ENCODE results near the gene MPDZ.
"Not testable (repeated sequence)": the region's sequence is repeated elsewhere in the genome, so short reads cannot be mapped to it uniquely, and the experiment has no call there.

MPDZ gene

GRCh38 chr9:13263511-13263910 lies 16.0 kb downstream of the MPDZ start:
- no peak for DNase-seq

DNA sequence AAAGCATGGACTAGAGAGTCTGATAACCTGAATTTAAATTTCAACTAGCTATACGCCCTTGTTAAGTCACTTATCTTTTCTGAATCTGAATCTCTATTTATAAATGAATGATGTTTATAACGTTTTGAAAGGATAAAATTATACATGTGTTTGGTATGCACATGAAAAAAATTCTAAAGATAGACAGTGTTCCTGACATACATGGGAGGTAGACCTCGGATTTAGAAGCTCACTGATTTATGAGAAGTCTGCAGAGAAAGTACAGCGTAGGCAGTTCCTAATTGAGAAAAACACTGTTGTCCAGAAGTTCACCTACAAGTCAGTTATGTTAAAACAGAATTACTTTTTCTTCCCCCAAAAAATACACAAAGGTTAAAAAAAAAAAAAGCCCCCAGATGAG lies 26.6 kb downstream of the MPDZ start:
- DNase-seq: no peak

DNA sequence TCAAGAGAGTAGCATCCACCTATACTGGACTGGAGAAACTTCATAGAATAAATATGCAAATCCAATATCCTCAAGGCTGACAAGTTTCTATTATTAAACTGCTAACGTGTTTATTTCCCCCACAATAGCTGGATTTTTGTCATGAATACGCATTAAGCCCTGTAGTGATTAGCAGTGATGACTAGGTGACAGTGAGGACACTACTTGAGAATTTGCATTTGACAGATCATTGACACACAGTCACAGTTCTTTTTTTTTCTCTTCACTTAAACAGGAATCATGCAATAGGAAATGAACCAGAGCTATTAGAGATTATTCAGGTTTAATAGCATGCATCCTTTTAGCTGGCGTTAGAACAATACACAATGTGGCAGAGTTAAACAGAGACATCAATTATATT lies 35.3 kb downstream of the MPDZ start:
- DNase-seq: no peak

- DNase-seq: no peak
These were observed 38.2 kb downstream of the MPDZ start for GRCh38 chr9:13241283-13241682.

- DNase-seq: no peak
These were observed 39.8 kb downstream of the MPDZ start for GRCh38 chr9:13239660-13240059.

DNA sequence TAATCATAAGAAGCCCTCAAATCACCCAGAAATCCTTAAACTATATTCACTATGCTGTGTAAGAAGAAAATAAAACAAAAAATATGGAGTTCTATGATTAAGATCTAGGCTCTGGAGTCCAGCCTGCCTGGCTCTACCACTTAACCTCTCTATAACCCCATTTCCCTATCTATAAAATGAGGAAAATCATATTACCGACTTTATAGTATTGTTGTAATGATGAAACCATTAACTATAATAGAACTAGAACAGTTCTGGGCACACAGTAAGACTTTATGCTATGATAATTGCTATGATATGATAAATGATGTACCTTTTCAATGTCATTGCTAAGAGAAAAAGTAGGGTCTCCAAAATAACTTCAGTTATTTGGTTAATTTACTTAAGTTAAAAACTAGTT lies 40.3 kb downstream of the MPDZ start:
- no peak for DNase-seq

DNA sequence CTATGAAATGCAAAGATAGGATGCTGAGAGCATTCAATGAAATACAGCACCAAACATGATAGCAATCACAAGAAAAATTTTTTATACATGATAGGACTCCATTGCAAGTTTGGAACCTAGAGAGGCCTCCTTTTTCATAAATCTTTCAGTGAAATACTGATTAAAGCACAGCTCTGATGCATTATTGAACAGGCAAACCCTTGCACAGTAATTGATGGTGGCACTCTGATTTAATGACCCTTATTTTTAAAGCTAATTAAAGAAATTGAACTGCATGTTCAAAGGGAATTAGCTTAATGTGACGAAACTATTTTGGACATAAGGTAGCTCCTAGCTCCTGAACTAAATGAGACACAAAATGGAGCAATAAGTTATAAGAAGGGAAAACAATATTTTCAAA lies 44.6 kb downstream of the MPDZ start:
- DNase-seq: no peak

DNA sequence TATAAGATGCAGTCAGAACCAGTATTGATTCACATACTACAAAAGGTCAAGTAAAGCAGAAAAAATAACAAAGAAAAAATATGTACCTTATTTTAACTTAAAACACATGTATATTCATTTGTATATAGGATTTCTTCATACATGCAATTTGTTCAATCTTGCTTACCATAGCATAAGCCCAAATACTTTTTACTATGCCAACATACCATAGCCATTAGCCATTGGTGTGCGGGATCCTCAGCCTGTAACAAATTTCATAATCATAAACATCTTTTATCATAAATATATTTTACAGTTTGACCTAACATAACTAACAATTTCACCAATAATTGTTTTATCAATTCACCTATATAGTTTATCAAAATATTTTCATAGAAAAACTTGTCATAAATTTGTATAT lies 51.1 kb downstream of the MPDZ start:
- no peak for DNase-seq

GRCh38 chr9:13224366-13224765 lies 55.1 kb downstream of the MPDZ start:
- no peak for DNase-seq

GRCh38 chr9:13222733-13223132 lies 56.8 kb downstream of the MPDZ start:
- DNase-seq: not testable (repeated sequence)

- DNase-seq: no peak
These were observed 57.8 kb downstream of the MPDZ start for GRCh38 chr9:13221741-13222140.

DNA sequence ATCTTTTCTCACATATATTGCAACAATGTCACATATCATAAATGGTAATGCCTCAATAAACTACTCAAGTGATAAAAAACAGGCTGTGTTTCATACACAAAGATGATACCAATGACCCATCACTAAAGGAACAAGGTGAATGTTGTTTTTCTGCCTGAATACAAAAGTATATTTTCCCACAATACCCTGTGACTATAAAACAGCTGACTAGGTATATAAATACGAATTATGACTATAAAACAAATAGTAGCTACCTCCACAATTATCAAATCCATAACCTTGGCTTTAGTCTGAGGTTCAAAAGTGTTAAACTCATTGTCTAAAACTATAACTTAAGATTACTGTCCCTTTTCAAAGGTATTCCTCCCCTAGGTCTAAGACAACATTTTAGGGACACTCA lies 58.7 kb downstream of the MPDZ start:
- no peak for DNase-seq

DNA sequence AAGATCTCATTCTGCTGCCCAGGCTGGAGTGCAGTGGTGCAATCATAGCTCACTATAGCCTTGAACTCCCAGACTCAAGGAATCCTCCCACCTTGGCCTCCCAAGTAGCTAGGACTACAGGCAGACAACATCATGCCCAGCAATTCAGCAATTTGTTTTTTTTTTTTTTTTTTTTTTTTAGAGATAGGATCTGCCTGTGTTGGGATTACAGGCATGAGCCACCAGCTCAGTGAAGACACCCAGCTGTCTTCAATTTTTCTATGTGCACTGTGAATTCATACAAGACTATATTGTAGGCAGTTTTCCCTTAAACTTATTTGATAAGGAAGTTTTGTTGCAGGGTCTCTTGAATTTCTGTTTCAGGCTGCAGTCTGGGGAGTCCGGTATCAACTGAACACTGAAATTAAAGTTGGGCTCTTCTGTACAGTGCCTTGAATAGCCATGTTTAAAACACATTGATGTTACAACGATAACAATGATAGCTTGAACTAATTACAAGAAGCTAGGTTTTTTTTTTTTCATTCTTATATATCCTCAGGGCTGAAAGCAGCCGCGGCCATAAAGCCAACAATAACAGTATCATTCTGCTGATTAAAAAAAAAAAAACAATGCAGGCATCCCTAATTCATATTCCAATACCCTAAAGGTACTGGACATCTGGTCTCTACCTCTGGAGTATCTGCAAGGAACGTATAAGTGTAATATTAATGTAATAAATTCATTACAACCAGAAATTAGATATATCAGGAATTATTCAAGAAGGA lies 63.5 kb downstream of the MPDZ start:
- no peak for DNase-seq

DNA sequence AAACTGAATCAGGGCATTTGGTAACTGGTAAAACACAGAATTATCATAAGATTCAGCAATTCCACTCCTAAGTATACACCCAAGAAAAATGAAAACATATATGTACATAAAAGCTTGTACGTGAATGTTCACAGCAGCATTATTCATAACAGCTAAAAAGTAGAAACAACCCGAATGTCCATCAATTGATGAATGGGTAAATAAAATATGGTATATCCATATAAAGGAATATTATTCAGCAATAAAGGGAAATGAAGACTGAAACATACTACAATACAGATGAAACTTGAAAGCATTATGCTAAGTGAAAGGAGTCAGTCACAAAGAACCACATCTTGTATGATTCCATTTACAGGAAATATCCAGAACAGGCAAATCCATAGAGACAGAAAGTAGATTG lies 65.5 kb downstream of the MPDZ start:
- no peak for DNase-seq

DNA sequence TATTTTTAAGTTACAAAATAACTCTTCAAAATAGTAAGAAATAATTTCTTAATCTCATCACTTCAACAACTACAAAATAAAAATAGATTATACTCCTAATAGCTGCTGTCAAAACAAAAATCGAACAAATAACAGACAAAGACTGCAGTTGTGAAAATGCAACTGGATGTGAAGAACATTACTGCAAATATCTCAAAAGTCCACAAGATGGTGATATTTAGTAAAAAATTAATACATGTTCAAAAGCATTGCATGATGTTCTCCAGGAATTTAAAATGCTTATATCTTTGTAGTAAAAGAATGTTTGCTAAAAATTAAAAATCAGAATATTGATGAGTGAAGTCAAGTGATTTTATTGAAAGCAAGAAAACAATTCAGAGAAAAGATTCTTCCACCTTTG lies 66.2 kb downstream of the MPDZ start:
- DNase-seq: no peak

DNA sequence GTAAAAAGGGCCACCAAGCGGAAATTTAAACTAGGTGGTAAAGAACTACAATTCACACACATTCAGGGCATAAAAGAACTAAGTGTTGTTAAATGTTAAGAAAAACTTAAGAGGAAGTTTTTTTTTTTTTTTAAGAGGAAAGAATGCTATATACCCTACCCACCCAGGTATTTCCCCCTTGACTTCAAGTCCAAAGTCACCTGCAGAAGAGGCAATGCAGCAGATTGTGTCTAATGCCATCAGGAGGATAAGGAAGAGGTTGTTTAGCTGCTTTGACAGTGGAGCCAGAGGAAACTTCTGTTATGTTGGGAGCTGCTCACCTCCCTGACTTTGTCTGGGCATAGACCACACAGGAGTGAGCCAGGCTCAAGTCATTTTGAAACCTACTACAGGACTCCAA lies 69.2 kb downstream of the MPDZ start:
- no peak for DNase-seq

- no peak for DNase-seq
These were observed 70.0 kb downstream of the MPDZ start for GRCh38 chr9:13209498-13209897.

- no peak for DNase-seq
These were observed 73.7 kb downstream of the MPDZ start for GRCh38 chr9:13205824-13206223.

- no peak for DNase-seq
These were observed 89.5 kb downstream of the MPDZ start for GRCh38 chr9:13190040-13190439.

DNA sequence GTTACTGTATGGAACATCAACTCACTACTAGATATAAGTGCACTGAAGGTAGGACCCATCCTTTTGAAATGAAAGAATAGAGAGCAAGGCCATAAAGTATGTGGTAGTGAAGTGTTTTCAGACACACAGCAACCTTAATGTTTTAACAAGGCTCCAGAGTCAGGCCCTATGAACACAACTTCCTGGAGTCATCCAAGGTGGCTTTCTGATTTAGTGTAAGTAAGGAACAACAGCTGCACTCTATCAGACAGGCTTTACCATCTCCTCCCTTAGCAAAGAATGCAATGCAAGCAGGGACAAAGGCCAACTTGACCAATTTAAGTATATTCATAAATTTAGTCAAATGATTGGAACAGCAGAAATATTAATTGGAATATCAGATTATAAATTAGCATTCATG lies 90.1 kb downstream of the MPDZ start:
- no peak for DNase-seq

DNA sequence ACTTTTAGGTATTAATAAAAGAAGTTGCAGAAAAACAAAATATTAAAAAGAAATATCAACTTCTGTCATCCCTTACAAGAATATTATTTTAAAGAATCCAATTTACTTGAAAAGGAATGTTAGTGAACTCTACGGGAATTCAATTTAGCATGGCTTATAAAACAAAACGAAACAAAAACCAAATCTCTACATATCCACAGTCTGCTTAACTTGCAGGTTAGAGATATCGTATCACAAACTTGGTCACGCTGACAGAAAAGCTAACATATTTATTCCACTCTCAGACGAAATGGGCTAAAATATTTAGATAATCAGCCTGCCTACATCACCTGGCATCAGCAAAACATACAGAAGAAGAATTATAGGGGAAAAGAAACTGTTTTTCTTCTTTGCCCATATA lies 92.7 kb downstream of the MPDZ start:
- no peak for DNase-seq

GRCh38 chr9:13186091-13186490 lies 93.4 kb downstream of the MPDZ start:
- DNase-seq: no peak

DNA sequence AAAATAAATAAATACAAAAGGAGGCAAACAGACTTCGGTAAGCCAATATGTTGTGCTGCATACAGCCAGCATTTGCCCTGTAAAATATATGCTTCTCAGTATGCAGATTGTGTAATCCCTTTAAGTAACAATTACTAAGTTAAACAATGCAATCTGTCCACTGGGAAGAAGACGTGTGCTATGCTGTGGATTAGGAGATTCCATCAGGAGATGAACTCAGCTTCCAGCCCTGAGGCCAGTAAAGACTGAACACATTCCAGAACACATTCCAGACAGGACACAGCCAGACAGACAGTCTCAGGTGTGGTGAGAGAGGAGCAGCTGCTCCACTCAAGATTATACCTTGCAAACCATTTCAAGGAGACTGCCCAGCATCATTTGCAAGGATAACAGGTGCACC lies 97.8 kb downstream of the MPDZ start:
- no peak for DNase-seq

- no peak for DNase-seq
These were observed 100.2 kb downstream of the MPDZ start for GRCh38 chr9:13179257-13179656.

DNA sequence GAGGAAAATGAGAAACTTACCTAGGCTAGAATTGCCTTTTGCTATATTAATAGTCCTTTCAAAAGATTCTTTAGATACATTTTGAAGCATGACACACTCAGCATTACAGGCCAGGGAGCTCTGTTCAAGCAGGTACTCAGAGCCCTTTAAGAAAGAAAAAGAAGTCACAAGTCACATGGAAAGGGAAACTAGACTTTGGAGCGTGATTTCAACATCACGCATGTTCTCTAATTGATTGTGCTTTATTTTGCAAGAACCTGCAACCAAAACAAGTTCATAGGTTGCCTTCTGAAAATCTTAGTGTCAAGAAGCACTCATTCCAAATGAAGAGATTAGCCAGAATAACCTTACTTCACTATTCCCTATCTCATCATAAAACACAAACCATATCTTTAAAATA lies 103.8 kb downstream of the MPDZ start:
- no peak for DNase-seq

All from CD4-positive, alpha-beta T cell treated with Interleukin-6 for 4 hours (primary cell).